Kidney epithelial cell (primary cell): ENCODE data around the gene SLC4A3. TPM values are rescaled to one million over a fixed set of nuclear protein-coding genes. Genes with fewer than 3 reads are reported as not detected.
A peak's percentile ranks its signal among the peaks of the same experiment; 100 is the strongest.

Experiments
- DNase-seq: peaks from one replicate; pipeline ENCODE4 v3.0.0-alpha.2; 2010; ENCODE audit warnings: low read depth
- H3K27me3 ChIP-seq: 2 replicates; pipeline ENCODE4 v1.6.0; 2011; ENCODE audit warnings: low read length; ENCODE audit not compliant: control insufficient read depth, insufficient read depth
- H3K36me3 ChIP-seq: 2 replicates; pipeline ENCODE4 v1.5.1; 2011; ENCODE audit warnings: low read length; ENCODE audit not compliant: control insufficient read depth, insufficient read depth
- H3K4me3 ChIP-seq: 2 replicates; pipeline ENCODE4 v1.5.1; 2011; ENCODE audit warnings: low read depth, mild to moderate bottlenecking, control low read depth, low read length
- CTCF ChIP-seq: IDR thresholded peaks from 2 replicates; pipeline ENCODE4 v1.5.1; 2011; ENCODE audit warnings: mild to moderate bottlenecking, moderate library complexity, low read length, control low read depth, inconsistent platforms; ENCODE audit not compliant: insufficient read depth, poor library complexity, severe bottlenecking
- total RNA-seq: library from RNA; depleted of rRNA; stranded (reverse); fragments of >200 nt; gene quantifications from 2 replicates; pipeline ENCODE4 v1.2.3, GENCODE V29; 2015

The SLC4A3 gene
- total RNA-seq, 1 donor from 2014 or later = 11.6 TPM

DNA sequence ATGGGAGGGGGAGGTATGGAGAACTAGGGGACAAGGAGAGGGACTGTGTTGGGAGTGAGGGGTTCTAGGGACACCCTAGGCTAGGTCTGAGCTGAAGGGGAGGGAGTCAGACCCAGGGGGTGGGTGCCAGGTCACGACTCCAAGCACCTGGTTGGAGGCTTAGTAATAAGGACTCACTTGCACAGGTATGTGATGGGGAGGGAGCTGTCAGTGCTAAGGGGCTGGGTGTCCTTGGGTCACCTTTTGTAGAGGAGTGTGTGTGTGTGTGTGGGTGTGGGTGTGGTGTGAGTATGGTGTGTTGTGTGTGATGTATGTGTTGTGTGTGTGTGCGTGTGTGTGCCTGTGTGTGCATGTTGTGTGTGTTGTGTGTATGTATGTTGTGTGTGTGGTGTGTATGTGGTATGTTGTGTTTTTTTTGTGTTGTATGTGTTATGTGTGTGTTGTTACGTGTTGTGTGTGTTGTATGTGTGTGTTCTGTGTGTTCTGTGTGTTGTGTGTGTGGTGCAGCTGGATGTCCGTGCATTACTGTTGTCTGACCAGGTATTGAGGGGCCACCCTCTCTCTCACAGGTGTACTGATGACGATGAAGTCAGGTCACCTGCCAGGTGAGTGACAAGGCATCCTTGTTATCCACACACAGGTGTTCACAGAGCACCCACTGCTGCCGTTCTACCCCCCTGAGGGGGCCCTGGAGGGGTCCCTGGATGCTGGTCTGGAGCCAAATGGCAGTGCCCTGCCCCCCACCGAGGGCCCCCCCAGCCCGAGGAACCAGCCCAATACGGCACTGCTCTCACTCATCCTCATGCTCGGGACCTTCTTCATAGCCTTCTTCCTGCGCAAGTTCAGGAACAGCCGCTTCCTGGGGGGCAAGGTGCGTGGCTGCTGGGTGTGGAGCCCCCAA lies 9.8 kb downstream of the SLC4A3 start:
- Histone ChIP-seq H3K36me3 (no peaks in the 10 kb centered on the region), H3K4me3 (no peak overlapping the region), H3K27me3 (no peaks in the 10 kb centered on the region)
- no peak for DNase-seq
- no peak for TF ChIP-seq CTCF

DNA sequence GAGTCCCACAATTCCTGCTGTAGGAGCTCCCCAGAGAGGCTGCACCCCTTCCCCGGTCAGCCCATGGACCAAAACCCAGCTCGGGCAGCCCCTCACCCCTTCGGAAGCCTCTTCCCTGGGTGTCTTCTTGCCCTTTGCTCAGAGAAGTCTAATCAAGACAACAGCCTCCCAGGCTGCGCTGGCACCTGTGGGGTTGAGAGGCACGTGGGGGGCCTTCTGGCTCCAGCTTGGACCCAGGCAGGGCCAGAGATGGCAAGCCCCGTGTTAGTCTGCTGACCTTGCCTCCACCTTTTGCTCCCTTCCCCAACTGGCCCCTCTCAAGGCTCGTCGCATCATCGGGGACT lies 10.4 kb downstream of the SLC4A3 start:
- Histone ChIP-seq H3K36me3 (no peaks in the 10 kb centered on the region), H3K27me3 (no peaks in the 10 kb centered on the region), H3K4me3 (no peak overlapping the region)
- no peak for TF ChIP-seq CTCF
- DNase-seq = no peak

DNA sequence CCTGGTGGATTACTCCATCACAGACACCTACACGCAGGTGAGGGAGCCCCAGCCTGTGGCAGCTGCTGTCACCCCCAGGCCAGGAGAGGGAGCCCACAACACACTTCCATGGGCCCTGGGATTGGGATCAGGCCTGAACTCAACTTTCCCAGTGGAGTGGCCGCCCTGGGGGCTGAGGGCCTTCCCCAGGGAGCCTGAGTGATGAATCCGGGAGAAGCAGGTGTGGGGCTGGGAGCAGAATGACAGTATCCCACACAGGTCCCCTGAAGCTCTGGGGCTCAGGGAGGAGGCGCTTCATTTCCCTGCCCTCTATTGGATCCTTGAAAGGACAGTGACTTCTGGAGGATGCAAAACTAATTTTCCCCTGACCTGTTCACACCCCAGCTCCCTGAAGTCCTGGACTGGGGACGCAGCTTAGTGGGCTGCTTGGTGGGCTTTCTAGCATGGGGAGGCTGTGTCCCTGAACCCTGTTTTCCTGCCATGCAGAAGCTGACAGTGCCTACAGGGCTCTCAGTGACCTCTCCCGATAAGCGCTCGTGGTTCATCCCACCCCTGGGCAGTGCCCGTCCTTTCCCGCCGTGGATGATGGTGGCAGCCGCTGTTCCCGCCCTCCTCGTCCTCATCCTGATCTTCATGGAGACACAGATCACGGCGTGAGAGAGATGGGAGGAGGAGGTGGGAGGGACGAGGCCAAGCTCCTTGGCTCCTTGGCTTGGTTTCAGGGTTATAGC lies 11.0 kb downstream of the SLC4A3 start:
- TF ChIP-seq CTCF = peak; percentile 23
- Histone ChIP-seq H3K36me3 (no peaks in the 10 kb centered on the region), H3K27me3 (no peaks in the 10 kb centered on the region), H3K4me3 (no peak overlapping the region)
- no peak for DNase-seq

DNA sequence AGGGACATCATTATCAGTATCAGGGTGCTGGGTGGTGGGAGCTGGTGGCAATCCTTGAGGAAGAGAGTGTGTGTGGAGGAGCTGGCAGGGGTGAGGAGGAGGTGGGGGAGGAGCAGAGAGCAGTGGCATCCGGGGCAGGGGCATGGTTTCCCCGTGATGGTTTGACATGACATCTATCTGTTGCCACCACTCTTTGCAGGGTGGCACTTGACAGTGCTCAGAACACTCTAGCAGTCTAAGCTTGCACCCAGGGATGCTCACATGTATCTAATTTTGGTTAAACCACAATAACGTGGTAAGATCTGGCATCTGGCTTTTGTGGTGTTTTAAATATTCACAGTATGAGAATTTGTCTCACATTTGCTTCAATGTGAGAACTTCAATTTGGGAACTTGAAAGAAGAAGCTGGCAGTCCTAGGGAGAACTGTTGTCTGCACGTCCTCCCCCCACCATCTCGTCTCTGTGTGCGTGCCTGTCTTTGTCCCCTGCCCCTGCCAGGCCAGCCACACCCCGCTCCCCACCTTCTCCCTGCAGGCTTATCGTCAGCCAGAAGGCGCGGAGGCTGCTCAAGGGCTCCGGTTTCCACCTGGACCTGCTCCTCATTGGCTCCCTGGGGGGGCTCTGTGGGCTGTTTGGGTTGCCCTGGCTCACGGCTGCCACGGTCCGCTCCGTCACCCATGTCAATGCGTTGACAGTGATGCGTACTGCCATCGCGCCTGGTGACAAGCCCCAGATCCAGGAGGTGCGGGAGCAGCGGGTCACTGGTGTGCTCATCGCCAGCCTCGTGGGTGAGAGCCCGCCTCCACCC lies 11.7 kb downstream of the SLC4A3 start:
- no peaks in the 10 kb centered on the region for H3K36me3 ChIP-seq

More for the DNA sequence above, 11.7 kb downstream of the SLC4A3 start:
- no peak overlapping the region for H3K4me3 ChIP-seq
- TF ChIP-seq CTCF = no peak
- H3K27me3 ChIP-seq = no peaks in the 10 kb centered on the region
- no peak for DNase-seq
